ENCODE data around the gene LRRC27.
A peak's percentile ranks its signal among the peaks of the same experiment; 100 is the strongest.
"Not testable (repeated sequence)": the region's sequence is repeated elsewhere in the genome, so short reads cannot be mapped to it uniquely, and the experiment has no call there.

LRRC27 gene

GRCh38 chr10:132316133-132316532, 15.9 kb upstream of the LRRC27 start:
- DNase-seq = no peak

DNA sequence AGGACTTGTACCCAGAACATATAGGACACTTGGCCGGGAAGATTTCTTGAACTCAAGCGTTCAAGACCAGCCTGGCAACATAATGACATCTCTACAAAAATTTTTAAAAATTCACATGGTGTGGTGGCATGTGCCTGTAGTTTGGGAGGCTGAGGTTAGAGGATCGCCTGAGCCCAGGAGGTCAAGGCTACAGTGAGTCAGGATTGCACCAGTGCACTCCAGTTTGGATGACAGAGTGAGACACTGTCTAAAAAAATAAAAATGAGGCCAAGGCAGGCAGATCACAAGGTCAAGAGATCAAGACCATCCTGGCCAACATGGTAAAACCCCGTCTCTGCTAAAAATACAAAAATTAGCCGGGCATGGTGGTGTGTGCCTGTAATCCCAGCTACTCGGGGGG, 14.5 kb upstream of the LRRC27 start:
- DNase-seq = not testable (repeated sequence)

DNA sequence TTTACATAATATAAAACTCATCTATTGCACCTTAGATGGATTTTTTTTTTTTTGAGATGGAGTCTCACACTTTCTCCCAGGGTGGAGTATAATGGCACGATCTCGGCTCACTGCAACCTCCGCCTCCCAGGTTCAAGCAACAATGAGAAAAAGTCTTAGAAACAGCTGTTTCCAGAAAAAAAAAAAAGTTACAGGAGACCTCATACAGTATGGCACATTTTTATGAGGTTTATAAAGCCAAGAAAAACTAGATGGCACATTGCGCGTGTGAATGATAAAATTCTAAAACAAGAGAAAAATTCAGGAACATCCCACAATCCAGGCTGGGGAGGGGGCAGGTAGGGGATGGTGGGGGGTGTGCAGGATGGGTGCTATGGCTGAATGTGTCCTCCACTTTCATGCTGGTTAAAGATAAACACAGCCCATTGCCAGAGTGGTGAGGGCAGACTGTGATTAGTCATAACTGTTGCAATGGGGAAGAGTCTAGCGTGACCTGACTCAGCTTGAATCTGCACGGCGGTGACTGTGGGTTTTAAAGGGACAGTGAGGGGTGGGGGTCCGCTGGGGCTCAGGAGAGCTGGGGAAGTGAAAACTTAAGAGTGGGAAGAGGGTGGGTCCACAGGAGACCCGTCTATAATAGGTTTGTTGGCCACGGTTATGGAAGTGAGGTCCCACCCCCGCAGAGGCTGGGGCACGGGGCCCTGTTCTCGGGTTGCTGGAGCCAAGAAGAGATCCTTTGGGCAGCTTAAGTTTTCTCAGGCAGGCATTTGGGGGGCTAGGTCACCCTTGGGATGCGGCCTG, 11.9 kb upstream of the LRRC27 start:
- DNase-seq = no peak

DNA sequence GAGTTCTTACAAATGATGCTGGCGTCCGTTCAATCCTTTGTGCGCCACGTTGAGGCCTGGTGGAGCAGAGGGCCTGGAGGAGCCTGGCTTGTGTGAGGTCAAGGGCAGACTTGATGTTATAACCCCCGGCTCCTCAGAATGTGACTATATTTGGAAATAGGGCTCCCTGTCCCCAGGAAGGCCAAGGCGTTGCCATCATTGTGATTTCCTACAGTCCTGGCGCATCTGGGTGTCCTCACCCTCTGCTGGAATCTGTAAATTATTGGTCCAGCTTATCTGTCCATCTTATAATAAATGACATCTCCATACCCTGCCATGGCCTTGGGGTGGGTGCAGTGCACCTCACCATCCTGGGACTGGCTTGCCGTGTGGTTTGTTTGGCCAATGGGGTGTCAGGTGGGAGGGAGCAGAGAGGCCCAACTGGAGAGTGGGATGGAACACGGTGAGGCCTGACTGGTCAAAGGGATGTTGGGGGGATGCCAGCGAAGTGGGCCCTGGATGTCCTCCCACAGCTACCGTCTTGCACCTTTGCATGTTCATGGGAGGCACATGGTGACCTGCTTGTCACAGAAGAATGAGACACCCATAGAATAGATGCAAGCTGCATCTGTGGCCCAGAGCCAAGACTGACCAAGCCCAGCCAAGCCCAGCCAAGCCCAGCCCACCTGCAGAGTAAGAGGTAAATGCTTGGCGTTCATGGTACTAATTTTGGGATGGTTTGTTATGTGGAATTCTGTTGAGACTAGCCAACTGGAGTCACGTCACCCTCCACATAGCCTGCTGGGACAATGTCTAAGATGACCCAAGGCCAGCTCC, 11.1 kb upstream of the LRRC27 start:
- DNase-seq = no peak

DNA sequence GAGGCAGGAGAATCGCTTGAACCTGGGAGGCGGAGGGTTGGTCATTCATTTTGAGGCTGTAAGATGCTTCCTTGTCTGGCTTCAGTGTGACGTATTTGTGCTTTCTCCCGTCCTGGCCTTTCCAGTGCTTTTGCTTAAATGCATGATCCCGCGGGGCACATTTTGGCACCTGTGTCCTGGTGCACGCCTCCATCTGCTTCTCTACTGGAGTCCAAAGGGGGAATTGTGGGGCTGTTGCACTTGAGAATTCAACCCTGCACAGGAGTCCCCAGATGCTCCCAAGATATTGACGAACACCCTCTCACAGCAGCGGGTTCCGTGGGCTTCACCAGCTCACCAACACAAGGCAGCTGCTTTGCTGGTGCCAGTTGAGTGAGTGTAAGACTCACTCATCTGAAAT, 10.3 kb upstream of the LRRC27 start:
- DNase-seq = no peak

DNA sequence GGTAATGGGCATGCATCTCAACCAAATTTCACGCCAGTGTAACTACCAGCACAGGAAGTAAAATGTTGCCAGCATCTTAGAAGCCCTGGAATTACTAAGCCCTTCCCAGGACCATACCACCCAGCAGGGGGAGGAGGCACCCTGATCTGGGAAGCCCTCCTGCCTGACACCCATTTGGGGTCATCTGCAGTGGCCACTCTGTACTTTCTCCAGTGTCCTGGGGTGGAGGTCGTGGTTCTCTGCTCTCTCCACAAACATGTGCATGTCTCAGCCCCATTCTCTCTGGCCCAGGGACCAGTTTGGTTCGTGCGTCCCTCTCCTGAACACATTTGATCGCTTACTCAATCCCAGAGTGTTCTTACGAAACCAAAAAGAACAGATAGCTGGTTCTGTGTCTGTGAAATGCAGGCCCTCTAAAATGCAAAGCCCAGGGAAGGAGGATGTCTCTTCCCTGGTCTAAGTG, 9.4 kb upstream of the LRRC27 start:
- no peak for DNase-seq

DNA sequence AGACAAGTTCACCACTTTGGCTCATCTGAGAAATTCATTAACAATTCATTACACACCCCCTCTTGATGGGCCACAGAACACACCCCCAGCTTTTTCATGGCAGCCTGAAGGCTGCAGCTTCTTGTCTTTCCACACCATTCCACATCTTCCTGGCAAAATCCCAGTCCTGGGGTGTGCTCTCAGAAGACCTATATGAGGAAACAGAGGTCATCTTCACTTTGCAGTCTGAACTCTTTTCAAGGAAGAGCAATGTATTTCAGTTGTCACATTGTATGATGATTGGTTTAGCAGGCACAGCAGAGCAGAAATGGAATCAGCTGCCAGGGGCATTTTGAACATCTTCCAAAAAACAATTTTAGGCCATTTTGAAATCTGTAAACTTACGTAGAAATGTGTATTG, 7.8 kb upstream of the LRRC27 start:
- no peak for DNase-seq

- DNase-seq = no peak
Measured at GRCh38 chr10:132326344-132326889, 5.6 kb upstream of the LRRC27 start.

- no peak for DNase-seq
Measured at GRCh38 chr10:132326925-132327324, 5.1 kb upstream of the LRRC27 start.

GRCh38 chr10:132328106-132328505, 3.9 kb upstream of the LRRC27 start:
- no peak for DNase-seq

DNA sequence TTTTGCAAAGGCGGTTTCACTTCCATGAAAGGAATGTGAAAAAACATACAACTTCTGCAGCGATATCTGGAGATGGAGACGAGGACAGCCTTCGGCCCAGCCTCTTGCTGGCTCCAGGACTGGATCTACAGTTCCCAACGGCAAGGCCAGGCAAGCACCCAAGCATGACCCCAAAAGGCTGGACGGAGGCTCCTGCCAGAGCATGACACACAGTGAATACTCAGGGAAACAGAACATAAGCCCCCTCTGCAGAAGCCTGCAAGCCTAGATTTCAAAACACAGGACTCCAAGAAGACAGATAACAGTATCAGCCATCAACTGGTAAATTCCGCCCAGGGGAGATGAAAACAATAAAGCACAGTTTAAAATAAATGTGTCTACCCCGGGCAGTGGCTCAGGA, 3.3 kb upstream of the LRRC27 start:
- DNase-seq = no peak

- peak; percentile 58 for DNase-seq
Measured at GRCh38 chr10:132329565-132330485, 2.2 kb upstream of the LRRC27 start.

DNA sequence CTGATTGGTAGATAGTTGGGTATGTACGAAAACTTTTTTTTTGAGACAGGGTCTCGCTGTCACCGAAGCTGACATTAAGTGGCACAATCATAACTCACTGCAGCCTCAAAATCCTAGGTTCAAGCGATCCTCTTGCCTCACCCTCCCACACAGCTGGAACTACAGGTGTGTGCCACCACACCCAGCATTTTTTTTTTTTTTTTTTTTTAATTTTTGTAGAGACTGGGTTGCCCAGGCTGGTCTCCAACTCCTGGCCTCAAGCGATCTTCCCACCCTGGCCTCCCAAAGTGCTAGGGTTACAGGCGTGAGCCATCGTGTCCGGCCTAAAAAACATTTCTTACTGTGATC, 1.5 kb upstream of the LRRC27 start:
- no peak for DNase-seq

- no peak for DNase-seq
Measured at GRCh38 chr10:132332433-132332754, 401 bp downstream of the LRRC27 start.

GRCh38 chr10:132333386-132333785, 1.4 kb downstream of the LRRC27 start:
- no peak for DNase-seq

- DNase-seq = no peak
Measured at GRCh38 chr10:132334631-132335188, 2.7 kb downstream of the LRRC27 start.

- DNase-seq = no peak
Measured at GRCh38 chr10:132335189-132336063, 3.4 kb downstream of the LRRC27 start.

DNA sequence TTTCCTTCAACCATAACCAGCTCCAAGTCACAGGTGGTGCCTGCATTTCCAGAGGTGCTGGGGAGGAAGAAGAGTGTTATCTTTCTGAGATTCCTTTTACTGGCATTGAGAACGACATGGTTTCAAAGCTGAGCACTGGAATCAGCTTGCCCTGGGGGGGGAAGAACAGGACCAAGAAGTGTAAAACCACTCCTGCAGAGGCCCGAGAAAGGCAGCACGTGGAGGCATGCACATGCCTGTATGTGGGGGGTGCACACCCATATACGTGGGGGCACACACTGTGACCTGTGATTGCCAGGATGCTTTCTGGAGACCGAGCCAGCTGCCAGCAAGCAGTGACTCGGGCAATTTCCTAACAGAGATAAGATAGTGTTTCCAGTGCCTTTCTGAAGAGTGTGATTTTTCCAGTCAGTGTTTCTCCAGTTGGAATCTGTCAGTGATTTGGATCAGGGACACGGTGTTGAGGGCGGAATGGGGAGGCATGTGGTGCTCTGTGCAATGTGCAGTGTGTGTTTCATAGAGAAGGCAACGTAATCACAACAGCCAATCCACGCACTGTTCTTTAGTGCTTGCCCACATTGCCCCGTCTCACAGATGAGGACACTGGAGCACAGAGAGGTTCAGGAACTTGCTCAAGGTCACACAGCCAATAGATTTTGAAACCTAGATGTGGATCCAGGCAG, 4.2 kb downstream of the LRRC27 start:
- no peak for DNase-seq

- DNase-seq = no peak
Measured at GRCh38 chr10:132336919-132337407, 5.0 kb downstream of the LRRC27 start.

DNA sequence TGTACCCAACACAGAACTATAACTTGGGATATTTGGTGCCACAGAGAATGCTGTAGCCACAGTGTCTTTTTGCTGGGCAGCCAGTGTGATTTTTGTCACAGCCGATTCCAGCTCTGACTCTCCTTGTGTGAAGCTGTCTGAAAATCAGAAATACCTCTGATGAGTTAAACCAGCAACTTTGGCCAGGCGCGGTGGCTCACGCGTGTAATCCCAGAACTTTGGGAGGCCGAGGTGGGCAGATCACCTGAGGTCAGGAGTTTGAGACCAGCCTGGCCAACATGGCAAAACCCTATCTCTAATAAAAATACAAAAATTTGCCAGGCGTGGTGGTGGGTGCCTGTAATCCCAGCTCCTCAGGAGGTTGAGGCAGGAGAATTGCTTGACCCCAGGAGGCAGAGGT, 5.9 kb downstream of the LRRC27 start:
- DNase-seq = not testable (repeated sequence)

DNA sequence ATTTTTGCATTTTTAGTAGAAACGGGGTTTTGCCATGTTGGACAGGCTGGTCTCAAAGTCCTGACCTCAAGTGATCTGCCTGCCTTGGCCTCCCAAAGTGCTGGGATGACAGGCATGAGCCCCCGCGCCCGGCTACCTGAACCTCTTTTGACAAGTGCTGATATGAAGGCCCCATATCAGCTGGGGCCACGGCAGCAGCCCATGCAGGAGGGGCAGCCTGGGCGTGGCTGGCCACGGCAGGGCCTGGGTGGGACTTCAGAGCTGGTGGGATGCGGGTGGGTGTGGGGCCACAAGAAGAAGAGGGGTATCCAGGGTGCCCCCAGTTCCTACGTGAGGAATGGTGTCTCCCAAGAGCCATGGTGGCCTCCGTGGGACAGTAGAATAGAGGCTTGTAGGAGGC, 6.9 kb downstream of the LRRC27 start:
- no peak for DNase-seq

Data from 8988T (cell line).